Measurements from ENCODE around the gene DEPP1.

The DEPP1 gene

DNA sequence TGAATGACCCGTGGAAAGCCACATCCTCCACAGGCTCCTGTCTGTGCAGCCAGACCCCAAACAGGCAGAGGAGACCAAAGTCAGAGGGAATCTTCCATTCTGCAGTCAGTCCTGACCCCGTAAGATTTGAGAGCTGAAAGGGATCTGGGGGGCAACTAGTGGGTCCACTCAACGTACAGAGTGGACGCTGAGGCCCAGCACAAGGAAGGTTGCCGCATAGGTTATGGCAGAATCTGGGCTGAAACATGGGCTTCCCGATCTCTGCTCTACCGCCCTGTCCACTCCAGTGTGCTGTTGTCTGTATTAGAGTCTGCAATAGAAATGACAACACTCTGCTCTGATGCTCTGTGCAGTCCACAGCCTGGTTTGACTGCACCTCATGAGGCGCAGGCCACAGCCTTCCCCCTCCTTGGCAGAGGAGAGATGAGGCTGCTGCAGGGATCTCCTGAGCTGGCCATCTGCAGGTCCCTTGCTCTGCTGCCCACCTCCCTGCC, 14.2 kb upstream of the DEPP1 start:
- DNase-seq (ENCODE audit: low read depth): no peak
- TF ChIP-seq, protein P1, sequence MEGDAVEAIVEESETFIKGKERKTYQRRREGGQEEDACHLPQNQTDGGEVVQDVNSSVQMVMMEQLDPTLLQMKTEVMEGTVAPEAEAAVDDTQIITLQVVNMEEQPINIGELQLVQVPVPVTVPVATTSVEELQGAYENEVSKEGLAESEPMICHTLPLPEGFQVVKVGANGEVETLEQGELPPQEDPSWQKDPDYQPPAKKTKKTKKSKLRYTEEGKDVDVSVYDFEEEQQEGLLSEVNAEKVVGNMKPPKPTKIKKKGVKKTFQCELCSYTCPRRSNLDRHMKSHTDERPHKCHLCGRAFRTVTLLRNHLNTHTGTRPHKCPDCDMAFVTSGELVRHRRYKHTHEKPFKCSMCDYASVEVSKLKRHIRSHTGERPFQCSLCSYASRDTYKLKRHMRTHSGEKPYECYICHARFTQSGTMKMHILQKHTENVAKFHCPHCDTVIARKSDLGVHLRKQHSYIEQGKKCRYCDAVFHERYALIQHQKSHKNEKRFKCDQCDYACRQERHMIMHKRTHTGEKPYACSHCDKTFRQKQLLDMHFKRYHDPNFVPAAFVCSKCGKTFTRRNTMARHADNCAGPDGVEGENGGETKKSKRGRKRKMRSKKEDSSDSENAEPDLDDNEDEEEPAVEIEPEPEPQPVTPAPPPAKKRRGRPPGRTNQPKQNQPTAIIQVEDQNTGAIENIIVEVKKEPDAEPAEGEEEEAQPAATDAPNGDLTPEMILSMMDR (conservative IDR thresholded peaks at IDR 0.05; ENCODE audit: low read depth, low read length): no peak
- H3K4me3 ChIP-seq (ENCODE audit: low read length): no peak overlapping the region

- no peak overlapping the region for H3K4me3 ChIP-seq (ENCODE audit: low read length)
- TF ChIP-seq, protein P1 (conservative IDR thresholded peaks at IDR 0.05; ENCODE audit: low read depth, low read length): no peak
- no peak for DNase-seq (ENCODE audit: low read depth)
These were observed 13.6 kb upstream of the DEPP1 start for GRCh38 chr10:44992070-44992731.

GRCh38 chr10:44991571-44991970, 13.0 kb upstream of the DEPP1 start:
- no peak overlapping the region for H3K4me3 ChIP-seq (ENCODE audit: low read length)
- TF ChIP-seq, protein P1 (conservative IDR thresholded peaks at IDR 0.05; ENCODE audit: low read depth, low read length): no peak
- no peak for DNase-seq (ENCODE audit: low read depth)

DNA sequence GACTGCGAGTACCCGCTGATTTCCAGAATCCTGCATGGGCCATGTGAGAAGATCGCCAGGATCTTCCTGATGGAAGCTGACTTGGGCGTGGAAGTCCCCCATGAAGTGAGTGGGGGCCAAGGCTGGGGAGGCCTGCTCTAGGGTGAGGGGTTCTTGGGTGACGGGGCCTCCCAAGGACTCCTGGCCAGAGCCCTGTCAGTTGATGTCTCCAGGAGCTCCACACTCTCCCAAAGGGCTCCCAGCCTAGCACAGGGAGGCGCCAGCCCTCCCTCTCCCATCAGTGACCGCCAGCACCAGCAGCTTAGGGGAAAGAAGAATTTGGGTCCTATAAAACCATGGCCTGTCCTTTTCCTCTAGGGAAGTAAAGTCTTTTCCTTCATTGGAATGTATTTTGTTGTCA, 12.4 kb upstream of the DEPP1 start:
- TF ChIP-seq, protein P1 (conservative IDR thresholded peaks at IDR 0.05; ENCODE audit: low read depth, low read length): no peak
- no peak overlapping the region for H3K4me3 ChIP-seq (ENCODE audit: low read length)
- no peak for DNase-seq (ENCODE audit: low read depth)

DNA sequence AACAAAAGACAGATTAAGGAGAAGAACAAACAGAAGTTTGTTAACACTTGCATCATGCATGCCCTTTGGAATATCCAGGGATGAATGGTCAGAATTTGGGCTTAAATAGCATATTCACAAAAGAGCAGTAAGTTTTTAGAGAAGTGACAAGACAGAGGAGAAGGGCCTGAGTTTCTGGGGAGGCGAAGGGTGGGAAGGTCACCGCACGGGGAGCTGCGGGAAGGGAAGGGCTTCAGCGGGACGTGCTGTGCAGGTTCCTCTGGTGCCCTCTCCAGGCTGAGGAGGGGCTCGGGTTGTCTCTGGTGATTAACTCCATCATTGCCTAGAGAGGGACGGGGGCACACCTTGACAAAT, 11.7 kb upstream of the DEPP1 start:
- TF ChIP-seq, protein P1 (conservative IDR thresholded peaks at IDR 0.05; ENCODE audit: low read depth, low read length): peak; percentile 60

DNA sequence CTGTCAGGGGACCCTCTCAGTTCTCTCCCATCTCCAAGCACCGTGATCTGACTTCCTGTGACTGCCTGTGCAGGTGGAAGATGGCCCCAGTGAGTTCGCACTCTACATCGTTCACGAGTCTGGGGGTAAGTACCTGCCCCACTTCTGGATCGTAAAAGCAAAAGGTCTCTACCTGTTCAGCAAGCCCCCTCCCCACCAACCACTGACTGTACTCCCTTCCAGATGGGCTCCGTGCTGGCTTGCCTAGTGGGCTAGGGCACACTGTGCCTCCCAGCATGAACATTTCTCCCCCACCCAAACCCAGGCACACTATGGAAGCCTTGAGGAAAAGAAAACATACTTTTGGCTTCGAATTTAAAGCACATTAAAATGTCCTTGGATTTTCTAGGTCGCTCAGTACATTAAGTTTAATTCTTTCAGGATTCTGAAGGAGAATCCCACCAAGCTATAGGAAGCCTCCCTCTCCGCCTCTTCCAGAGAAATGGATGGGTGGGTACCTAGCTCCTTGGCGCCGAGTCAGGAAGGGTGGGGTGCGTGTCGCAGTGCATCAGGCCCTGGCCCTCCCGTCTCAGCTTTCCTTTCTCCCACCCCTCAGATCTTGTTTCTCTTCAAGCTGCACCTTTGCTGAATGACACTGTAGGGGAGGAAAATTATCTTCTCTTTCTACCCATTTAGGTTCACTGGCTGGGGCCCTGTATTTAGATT, 11.1 kb upstream of the DEPP1 start:
- no peak for DNase-seq (ENCODE audit: low read depth)
- H3K4me3 ChIP-seq (ENCODE audit: low read length): no peak overlapping the region
- TF ChIP-seq, protein P1 (conservative IDR thresholded peaks at IDR 0.05; ENCODE audit: low read depth, low read length): no peak

More for the DNA sequence above, 11.7 kb upstream of the DEPP1 start:
- no peak overlapping the region for H3K4me3 ChIP-seq (ENCODE audit: low read length)
- no peak for DNase-seq (ENCODE audit: low read depth)

Measured in retinal pigment epithelial cell (primary cell).